Stimulated activated CD8-positive, alpha-beta memory T cell treated with anti-CD3 and anti-CD28 coated beads, Interleukin-7, amount 100 ng/mL, for 4 hours (primary cell): Measurements from ENCODE around the gene INO80E.
"Not testable (repeated sequence)": the region's sequence is repeated elsewhere in the genome, so short reads cannot be mapped to it uniquely, and the experiment has no call there.

Experiments used
- DNase-seq, 2 donors: peaks; one replicate each; pipeline ENCODE4 v3.0.0-alpha.2; 2020; ENCODE audit warnings: low read depth in 2 of 2

The INO80E gene

GRCh38 chr16:30009990-30010843 is 14.2 kb downstream of the INO80E start:
- no peak for DNase-seq

GRCh38 chr16:30010844-30011713 is 15.0 kb downstream of the INO80E start, which contains the start of gene DOC2A:
Gene DOC2A (minus strand): TSS chr16:30011027. CDS start chr16:30010222, 805 bp downstream.
- peak in 1 of 2 donors; percentile 32 for DNase-seq

DNA sequence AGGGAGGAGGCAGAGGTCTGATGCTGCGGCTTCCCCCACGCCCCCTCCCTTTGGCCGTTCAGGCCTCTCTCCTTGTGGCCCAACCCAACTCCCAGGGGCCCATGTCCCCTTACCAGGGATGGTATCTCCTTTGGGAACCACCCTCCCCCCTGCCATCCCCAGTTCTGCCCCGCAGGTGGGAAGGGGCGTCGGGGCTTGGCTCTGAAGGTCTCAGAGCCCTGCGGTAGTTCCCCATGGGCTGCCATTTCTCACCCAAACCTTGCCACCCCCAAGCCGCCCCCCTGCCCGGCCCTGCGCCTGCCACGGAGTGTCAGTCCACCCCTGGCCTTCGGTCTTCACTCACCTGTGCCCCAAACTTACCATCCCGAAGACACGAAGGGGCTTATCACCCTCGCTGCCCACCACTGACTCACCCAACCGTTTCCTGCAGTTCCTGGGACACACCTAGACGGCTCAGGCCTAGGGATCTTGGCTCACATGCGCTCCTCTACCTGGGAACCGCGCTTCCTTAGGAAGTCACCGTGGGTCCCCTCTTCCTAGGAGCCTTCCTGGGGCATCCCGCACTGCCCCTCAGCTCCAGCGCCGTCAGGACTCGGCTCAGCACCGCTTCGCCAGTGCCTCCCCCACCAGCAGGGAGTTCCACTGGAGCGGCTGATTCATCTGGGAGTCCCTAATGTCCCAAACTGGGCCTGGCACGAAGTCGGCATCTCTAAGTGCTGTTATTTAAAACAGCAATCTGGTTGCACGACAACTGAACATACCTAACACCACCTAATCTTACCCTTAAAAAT is 15.9 kb downstream of the INO80E start:
- DNase-seq: no peak

DNA sequence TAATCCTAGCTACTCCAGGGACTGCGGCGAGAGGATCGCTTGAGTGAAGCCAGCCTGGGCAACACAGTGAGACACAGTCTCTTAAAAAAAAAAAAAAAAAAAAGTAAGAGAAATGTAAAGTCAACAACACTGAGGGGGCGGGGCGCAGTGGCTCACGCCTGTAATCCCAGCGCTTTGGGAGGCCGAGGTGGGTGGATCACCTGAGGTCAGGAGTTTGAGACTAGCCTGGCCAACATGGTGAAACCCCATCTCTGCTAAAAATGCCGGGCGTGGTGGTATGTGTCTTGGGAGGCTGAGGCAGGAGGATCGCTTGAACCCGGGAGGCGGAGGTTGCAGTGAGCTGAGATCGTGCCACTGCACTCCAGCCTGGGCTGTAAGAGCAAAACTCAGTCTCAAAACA is 16.6 kb downstream of the INO80E start:
- DNase-seq: not testable (repeated sequence)

GRCh38 chr16:30015450-30015849 is 19.4 kb downstream of the INO80E start:
- DNase-seq: not testable (repeated sequence)

DNA sequence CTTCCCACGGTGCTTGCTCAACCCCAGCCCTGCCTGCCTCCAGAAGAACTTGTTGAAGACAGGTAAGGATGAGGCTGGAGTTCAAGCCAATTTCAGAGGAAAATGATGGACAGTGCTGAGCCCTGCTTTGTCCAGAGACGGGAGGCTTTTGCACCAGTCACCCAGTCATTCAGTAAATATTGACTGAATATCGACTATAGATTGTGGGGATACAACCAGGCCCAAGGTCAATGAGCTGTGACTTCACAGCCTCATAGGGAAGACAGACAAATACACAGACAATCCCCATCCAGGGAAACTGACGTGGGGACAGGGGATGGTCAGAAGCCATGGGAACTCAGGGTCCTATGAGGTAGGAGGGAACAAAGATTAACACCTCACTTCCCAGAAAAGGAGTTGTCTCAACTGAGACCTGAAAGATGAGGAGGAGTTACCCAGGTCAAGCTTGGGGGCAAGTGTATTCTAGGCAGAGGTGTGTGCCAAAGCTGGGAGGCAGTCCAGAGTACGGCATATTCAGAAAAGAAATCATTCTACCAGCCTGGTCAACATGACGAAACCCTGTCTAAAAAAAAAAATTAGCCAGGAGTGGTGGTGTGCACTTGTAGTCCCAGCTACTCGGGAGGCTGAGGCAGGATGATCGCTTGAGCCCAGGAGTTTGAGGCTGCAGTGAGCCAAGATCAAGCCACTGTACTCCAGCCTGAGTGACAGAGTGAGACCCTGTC is 20.7 kb downstream of the INO80E start:
- no peak for DNase-seq

DNA sequence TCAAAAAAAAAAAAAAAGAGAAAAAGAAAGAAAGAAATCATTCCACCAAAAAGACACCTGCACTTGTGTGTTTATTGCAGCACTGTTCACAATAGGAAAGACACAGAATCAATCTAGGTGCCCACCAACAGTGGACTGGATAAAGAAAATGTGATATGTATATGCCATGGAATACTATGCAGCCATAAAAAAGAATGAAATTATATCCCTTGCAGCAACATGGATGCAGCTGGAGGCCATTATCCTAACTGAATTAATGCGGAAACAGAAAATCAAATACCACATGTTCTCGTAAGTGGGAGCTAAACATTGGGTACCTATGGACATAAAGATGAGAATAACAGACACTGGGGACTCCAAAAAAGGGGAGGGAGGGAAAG is 21.2 kb downstream of the INO80E start:
- DNase-seq: no peak

- not testable (repeated sequence) for DNase-seq
Measured at GRCh38 chr16:30017937-30018336, 21.9 kb downstream of the INO80E start.

- DNase-seq: no peak
Measured at GRCh38 chr16:30018731-30019158, 22.7 kb downstream of the INO80E start.

GRCh38 chr16:30022887-30023286 is 26.8 kb downstream of the INO80E start, which contains the start of gene C16orf92:
Gene C16orf92 (plus strand): TSS chr16:30023198. CDS start chr16:30023341, 143 bp downstream.
- no peak for DNase-seq

GRCh38 chr16:30023586-30023985 is 27.5 kb downstream of the INO80E start:
- DNase-seq: no peak

GRCh38 chr16:30024451-30024850 is 28.4 kb downstream of the INO80E start:
- no peak for DNase-seq

- no peak for DNase-seq
Measured at GRCh38 chr16:30025156-30025555, 29.1 kb downstream of the INO80E start.

- no peak for DNase-seq
Measured at GRCh38 chr16:30025574-30025973, 29.5 kb downstream of the INO80E start.

DNA sequence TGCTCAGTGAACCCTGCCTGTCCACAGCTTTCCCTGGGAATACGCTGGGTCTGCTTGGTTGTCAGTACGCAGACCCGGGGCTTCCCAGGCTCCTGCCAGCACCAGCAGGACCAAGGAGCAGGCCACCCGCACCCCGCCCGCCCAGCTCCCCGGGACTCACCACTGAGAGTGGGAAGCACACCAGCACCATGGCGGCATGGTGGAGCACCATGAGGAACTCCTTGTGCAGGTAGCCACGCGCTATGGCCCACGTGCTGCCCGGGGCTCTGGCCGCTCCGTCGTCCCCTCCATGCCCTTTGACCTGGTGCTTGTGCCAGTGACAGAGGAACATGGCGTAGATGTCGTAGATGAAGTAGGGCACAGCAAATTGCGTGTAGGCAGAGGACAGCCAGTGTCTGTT is 30.4 kb downstream of the INO80E start:
- DNase-seq: no peak

GRCh38 chr16:30027588-30028437 is 31.8 kb downstream of the INO80E start:
- DNase-seq: no peak

DNA sequence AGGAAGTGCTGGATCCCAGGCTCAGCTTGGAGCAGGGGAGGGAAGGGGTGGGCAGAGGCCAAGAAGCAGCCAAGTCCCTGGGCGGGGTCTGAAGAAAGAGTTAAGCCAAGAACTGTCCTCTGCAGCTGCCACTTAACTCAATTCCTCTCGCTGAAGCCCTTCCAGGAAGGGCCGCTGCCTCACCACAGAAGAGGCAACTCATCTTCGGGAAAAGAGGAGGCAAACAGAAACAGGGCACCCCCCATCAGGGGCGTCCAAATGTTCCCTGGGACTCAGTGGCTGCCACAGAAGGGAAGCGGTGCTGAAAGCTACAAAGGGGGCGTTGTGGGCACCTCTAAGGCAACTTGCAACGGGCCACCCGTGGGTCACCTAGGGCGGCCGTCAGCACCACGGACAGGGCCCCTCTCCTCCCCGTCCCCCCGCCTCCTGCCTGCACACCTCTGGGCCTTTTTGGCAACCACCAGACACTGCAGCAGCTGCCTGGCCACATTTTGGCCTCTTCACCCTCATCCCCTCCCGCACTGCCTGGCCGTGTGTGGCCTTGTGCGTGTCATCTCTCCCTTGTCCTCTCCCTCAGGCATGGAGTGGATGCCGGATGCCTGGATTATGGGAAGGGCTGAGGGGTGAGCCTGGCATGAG is 32.5 kb downstream of the INO80E start:
- no peak for DNase-seq

DNA sequence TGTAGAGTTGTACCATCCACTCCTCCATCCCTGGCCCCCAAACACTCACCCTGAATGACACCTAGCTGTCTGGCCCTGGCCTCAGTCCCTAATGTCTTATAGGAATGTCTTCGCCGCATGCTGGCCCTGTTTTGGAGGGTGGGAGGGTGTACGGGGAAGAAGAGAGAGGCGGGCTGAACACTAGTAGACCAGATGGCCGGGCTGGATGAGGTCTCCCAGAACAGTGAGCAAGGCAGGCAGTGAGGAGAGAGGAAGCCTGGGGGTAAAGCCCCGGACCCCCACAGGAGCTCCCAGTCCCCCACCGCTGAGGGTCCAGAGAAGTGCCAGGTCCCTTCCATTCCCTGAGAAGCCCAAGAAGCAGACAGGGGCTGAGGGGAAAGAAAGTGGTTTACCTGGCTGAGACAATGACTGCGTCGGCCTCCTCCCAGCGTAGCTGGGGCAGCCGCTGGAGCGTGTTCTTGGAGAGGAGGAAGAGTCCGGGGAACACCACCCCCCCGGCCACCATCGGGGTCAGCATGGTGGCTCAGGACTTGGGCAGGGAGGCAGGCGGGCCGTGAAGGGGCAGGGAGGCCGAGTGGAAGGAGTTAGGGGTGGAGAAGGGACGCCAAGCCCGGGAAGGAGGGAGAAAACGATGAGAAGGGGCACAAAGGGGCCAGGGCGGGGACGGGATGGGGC is 34.1 kb downstream of the INO80E start:
- no peak for DNase-seq

GRCh38 chr16:30030841-30031413 is 34.9 kb downstream of the INO80E start, which contains the start of gene TLCD3B:
Gene TLCD3B (minus strand): TSS chr16:30031271. CDS start chr16:30030527, 744 bp downstream.
- DNase-seq: no peak
